Activated naive CD8-positive, alpha-beta T cell treated with anti-CD3 and anti-CD28 coated beads, Interleukin-2, amount 50 U/mL, for 24 hours (primary cell): Measurements from ENCODE around the gene GNG4.
"Not testable (repeated sequence)": the region's sequence is repeated elsewhere in the genome, so short reads cannot be mapped to it uniquely, and the experiment has no call there.

Experiments used
- ATAC-seq: fragments of 150-1000 bp; cut with Tn5 transposase; one replicate; pipeline ENCODE4 v1.10.0; 2021
- DNase-seq: peaks from one replicate; pipeline ENCODE4 v3.0.0; 2021
- H3K27ac Mint-ChIP-seq: one replicate; pipeline ENCODE4 v1.8.0; 2021; ENCODE audit warnings: mild to moderate bottlenecking, mixed read lengths
- H3K27me3 Mint-ChIP-seq: one replicate; pipeline ENCODE4 v1.8.0; 2021; ENCODE audit warnings: mixed read lengths
- H3K36me3 Mint-ChIP-seq: one replicate; pipeline ENCODE4 v1.8.0; 2021; ENCODE audit warnings: low read depth, mixed read lengths
- H3K4me1 Mint-ChIP-seq: one replicate; pipeline ENCODE4 v1.8.0; 2021; ENCODE audit warnings: mixed read lengths
- H3K4me3 Mint-ChIP-seq: one replicate; pipeline ENCODE4 v1.8.0; 2021; ENCODE audit warnings: mild to moderate bottlenecking, moderate library complexity, mixed read lengths
- H3K9me3 Mint-ChIP-seq: one replicate; pipeline ENCODE4 v1.8.0; 2021; ENCODE audit warnings: mixed read lengths

GNG4 gene

GRCh38 chr1:235642011-235642942 is 7.3 kb downstream of the GNG4 start:
- Mint-ChIP-seq H3K27me3 (peaks cover 41% of the 10 kb centered on the region), H3K36me3 (no peaks in the 10 kb centered on the region), H3K27ac (peak overlapping the region; percentile 91), H3K4me1 (peaks cover 30% of the 10 kb centered on the region), H3K9me3 (no peaks in the 10 kb centered on the region), H3K4me3 (peak overlapping the region; percentile 54)
- peak; percentile 85 for ATAC-seq
- peak; percentile 71 for DNase-seq

DNA sequence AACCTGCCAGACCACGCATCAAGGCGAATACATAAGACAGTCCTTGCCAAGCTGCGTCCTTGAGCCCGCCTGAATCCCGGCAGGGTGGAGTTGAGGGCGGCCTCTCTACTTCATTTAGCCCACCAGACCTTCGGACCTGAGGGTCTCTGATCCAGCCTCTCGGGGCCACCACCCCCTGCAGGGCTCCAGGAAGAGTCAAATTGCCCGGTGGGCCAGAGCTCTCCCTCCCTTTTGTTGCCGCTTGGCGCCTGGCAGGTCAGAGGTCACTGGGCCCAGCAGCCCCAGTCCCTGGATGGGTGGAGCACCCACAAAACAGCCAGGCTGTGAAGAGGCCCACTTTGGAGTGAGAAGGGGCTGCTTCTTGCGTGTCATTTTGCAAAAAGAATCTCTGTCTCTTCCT is 9.0 kb downstream of the GNG4 start:
- peaks cover 30% of the 10 kb centered on the region for H3K4me1 Mint-ChIP-seq
- H3K27ac Mint-ChIP-seq: no peak overlapping the region
- H3K4me3 Mint-ChIP-seq: no peak overlapping the region
- ATAC-seq: no peak
- no peak for DNase-seq
- H3K9me3 Mint-ChIP-seq: no peaks in the 10 kb centered on the region
- H3K27me3 Mint-ChIP-seq: peaks cover 25% of the 10 kb centered on the region
- H3K36me3 Mint-ChIP-seq: no peaks in the 10 kb centered on the region

GRCh38 chr1:235639226-235640205 is 10.1 kb downstream of the GNG4 start:
- Mint-ChIP-seq H3K4me1 (peaks cover 28% of the 10 kb centered on the region), H3K27me3 (peaks cover 19% of the 10 kb centered on the region), H3K9me3 (no peaks in the 10 kb centered on the region), H3K4me3 (no peak overlapping the region), H3K27ac (no peak overlapping the region), H3K36me3 (no peaks in the 10 kb centered on the region)
- ATAC-seq (no peak), DNase-seq (no peak)

- peaks cover 13% of the 10 kb centered on the region for H3K27me3 Mint-ChIP-seq
Measured at GRCh38 chr1:235638612-235639011, 11.0 kb downstream of the GNG4 start.

DNA sequence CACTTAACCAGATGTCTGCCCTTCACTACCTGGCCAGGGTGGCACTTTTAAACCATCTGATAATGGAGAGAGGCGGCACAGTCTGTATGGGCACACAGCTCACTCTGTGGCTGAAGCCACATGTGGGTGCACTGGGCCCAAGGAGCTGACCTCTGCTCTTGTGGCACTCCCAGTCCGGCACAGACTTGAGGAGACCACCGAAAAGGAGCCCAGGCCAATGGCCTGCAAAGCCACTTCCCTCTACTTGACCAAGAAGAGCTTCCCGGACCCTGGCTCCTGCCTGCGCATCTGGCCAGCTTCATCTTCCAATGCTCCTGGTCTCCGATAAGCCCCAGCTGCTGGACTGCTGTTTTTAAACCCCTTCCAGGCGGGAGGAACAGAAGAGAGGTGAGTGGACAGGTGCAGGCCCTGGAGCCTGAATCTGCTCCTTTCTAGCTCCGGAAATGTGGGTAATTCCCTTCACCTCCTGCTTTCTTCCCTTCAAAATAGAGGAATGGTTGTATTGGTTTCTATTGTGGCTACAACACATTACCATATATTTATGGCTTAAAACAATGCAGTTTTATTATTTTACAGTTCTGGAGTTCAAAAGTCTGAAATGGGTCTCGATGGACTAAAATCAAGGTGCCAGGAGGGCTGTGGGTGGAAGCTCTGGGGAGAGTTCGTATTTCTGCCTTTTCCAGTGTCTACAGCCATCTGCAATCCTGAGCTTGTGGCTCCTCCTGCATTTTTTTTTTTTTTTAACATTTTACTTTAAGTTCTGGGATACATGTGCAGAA is 11.6 kb downstream of the GNG4 start:
- no peaks in the 10 kb centered on the region for H3K9me3 Mint-ChIP-seq
- peaks cover 9% of the 10 kb centered on the region for H3K27me3 Mint-ChIP-seq
- H3K36me3 Mint-ChIP-seq: no peaks in the 10 kb centered on the region
- H3K27ac Mint-ChIP-seq: no peak overlapping the region
- DNase-seq (no peak), ATAC-seq (no peak)
- no peak overlapping the region for H3K4me3 Mint-ChIP-seq
- peaks cover 20% of the 10 kb centered on the region for H3K4me1 Mint-ChIP-seq

More at GRCh38 chr1:235638612-235639011, 11.0 kb downstream of the GNG4 start:
- not testable (repeated sequence) for DNase-seq, ATAC-seq, H3K36me3 Mint-ChIP-seq, H3K9me3 Mint-ChIP-seq, H3K4me3 Mint-ChIP-seq, H3K27ac Mint-ChIP-seq
- peaks cover 25% of the 10 kb centered on the region for H3K4me1 Mint-ChIP-seq

DNA sequence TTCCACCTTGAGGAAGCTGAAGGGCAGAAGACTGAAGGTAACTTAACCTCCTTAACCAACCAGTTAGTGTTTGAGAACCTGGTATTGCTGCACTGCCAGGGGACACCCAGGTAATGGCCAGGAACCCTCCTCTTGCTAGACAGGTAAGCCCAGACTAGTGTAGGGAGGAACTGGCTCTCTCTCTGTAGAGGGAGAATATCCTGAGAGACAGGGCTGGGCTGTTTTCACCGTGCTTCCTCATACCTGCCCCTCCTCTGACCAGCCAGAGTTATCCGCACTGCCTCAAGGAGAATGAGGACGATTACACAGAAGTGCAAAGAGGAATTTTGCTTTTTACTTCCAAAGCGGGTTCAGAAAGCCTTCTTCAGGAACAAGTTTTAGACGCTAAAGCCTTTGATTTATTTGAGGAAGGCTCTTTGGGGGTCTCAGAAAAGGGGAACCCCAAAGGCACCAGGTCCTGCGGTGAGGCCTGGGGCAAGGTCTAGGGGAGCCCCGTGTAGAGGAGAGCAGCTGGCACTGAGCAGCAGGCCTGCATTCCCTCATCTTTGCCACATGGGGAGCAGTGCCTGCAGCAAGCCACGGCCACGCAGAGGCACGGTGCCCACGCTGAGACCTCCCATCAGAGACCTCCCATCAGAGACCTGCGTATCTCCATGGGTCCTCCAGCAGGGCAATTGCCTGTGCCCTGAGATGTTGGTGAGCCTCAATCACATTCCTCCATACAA is 13.5 kb downstream of the GNG4 start:
- DNase-seq (no peak), ATAC-seq (no peak)
- Mint-ChIP-seq H3K27me3 (peaks cover 8% of the 10 kb centered on the region), H3K36me3 (no peaks in the 10 kb centered on the region), H3K9me3 (no peaks in the 10 kb centered on the region), H3K4me3 (no peak overlapping the region), H3K27ac (no peak overlapping the region), H3K4me1 (peaks cover 13% of the 10 kb centered on the region)

GRCh38 chr1:235632506-235633401 is 16.8 kb downstream of the GNG4 start:
- Mint-ChIP-seq H3K27ac (no peak overlapping the region), H3K4me3 (no peak overlapping the region), H3K4me1 (peaks cover 10% of the 10 kb centered on the region), H3K27me3 (peaks cover 7% of the 10 kb centered on the region), H3K9me3 (no peaks in the 10 kb centered on the region), H3K36me3 (no peaks in the 10 kb centered on the region)
- DNase-seq: no peak
- ATAC-seq: peak; percentile 56

DNA sequence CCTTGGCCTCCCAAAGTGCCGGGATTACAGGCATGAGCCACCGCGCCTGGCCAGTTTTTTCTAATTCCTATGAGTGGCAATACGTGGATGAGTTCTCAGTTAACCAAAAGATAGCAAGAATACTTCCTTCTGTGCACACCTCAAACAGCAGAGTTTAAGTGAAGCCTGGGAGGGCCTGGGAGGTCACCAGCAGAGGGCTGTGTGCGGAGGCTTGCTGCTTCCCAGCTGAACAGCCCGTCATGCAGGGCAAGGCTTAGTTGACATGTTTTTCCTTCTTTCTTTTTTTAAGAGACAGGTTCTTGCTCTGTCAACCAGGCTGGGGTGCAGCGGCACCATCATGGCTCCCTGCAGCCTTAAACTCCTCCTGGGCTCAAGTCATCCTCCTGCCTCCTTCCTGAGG is 17.8 kb downstream of the GNG4 start:
- Mint-ChIP-seq H3K4me1 (peaks cover 10% of the 10 kb centered on the region), H3K4me3 (no peak overlapping the region), H3K9me3 (no peaks in the 10 kb centered on the region), H3K27me3 (peaks cover 8% of the 10 kb centered on the region), H3K27ac (no peak overlapping the region), H3K36me3 (no peaks in the 10 kb centered on the region)
- no peak for DNase-seq
- no peak for ATAC-seq

- DNase-seq (no peak), ATAC-seq (no peak)
- H3K27ac Mint-ChIP-seq: no peak overlapping the region
- peaks cover 10% of the 10 kb centered on the region for H3K4me1 Mint-ChIP-seq
- H3K36me3 Mint-ChIP-seq: no peaks in the 10 kb centered on the region
- H3K9me3 Mint-ChIP-seq: no peaks in the 10 kb centered on the region
- peaks cover 22% of the 10 kb centered on the region for H3K27me3 Mint-ChIP-seq
- H3K4me3 Mint-ChIP-seq: no peak overlapping the region
Measured at GRCh38 chr1:235628316-235629005, 21.1 kb downstream of the GNG4 start.

DNA sequence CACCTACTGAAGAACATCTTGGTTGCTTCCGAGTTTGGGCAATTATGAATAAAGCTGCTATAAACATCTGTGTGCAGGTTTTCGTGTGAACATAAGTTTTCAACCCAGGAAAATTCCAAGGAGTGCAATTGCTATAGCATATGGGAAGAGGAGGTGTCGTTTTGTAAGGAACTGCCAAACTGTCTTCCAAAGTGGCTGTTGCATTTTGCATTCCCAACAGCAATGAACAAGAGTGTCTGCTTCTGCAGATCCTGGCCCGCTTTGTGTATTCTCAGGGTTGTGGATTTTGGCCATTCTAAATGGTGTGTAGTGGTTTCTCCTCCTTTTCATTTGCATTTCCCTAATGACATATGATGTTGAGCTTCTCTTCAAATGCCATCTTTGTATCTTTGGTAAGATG is 23.8 kb downstream of the GNG4 start:
- ATAC-seq (no peak), DNase-seq (no peak)
- H3K27ac Mint-ChIP-seq: no peak overlapping the region
- no peak overlapping the region for H3K4me3 Mint-ChIP-seq
- H3K27me3 Mint-ChIP-seq: peaks cover 21% of the 10 kb centered on the region
- H3K9me3 Mint-ChIP-seq: no peaks in the 10 kb centered on the region
- H3K4me1 Mint-ChIP-seq: no peaks in the 10 kb centered on the region
- H3K36me3 Mint-ChIP-seq: no peaks in the 10 kb centered on the region

- peaks cover 21% of the 10 kb centered on the region for H3K27me3 Mint-ChIP-seq
- DNase-seq: no peak
- H3K4me3 Mint-ChIP-seq: no peak overlapping the region
- ATAC-seq: no peak
- H3K4me1 Mint-ChIP-seq: no peaks in the 10 kb centered on the region
- no peak overlapping the region for H3K27ac Mint-ChIP-seq
- H3K36me3 Mint-ChIP-seq: no peaks in the 10 kb centered on the region
- no peaks in the 10 kb centered on the region for H3K9me3 Mint-ChIP-seq
Measured at GRCh38 chr1:235625340-235625739, 24.2 kb downstream of the GNG4 start.

DNA sequence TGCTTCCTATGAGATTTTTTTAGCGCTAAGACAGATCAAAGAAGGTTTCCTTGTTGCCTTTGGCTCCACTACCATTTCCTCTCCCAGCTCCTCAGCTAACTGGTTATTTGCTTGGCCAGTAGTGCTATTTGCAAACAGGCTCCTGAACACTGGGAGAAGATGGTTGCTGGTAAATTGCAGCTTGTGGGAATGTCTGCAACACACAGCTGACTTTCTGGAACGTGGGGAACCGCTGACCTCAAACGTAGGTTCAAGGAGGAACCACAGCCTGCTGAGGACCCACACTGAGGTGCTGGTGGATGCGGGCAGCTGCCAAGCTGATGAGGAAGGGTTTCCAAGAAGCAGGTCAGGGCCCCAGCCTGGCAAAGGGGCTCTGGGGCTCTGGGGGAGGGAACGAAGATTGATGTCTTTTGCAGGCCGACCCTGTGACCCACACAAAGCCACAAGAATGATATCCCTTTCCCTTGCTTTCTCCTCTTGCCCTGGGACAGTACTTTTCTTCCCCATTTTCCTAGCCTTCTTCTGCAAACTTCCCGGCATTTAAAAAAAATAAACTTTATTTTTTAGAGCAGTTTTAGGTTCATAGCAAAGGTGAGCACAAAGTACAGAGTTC is 24.8 kb downstream of the GNG4 start:
- Mint-ChIP-seq H3K36me3 (no peaks in the 10 kb centered on the region), H3K27ac (no peak overlapping the region), H3K27me3 (peaks cover 21% of the 10 kb centered on the region), H3K4me1 (no peaks in the 10 kb centered on the region), H3K4me3 (no peak overlapping the region), H3K9me3 (no peaks in the 10 kb centered on the region)
- no peak for ATAC-seq
- DNase-seq: no peak
